ENCODE measurements around the gene SGCG. TPM values are rescaled to one million over a fixed set of nuclear protein-coding genes. Genes with fewer than 3 reads are reported as not detected.

The SGCG gene
- total RNA-seq, 1 experiment from 2014 or later: not detected

DNA sequence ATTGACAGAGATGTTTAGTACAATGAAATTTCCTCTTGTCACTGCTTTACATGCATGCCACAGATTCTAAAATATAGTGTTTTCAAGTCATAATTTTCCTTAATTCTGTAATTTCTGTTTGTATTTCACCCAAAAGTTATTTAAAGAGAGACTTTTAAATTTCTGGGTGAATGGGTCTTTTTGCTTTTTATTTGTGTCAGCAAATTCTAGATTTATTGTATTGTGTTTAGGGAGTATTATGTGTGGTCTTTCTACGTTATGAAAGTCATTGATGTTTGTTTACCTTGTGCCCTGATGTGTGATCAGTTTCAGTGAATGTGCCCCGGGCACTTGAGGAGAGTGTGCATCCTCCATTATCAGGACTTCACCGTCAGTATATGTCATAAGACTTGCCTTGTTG, 92.7 kb downstream of the SGCG start:
- no CpG with 5 or more reads among the region's 3 CpGs for WGBS (ENCODE audit: extremely low coverage, insufficient read length, low lambda C conversion rate)

More for the DNA sequence above, 92.7 kb downstream of the SGCG start:
- no peak for DNase-seq
- Histone ChIP-seq H3K23ac (ENCODE audit: insufficient read length, low read depth, low read length) (no peak overlapping the region), H3K4me1 (ENCODE audit: insufficient read depth, low read length) (no peaks in the 10 kb centered on the region), H4K91ac (ENCODE audit: insufficient read length, low read depth, low read length) (no peak overlapping the region), H2AK5ac (ENCODE audit: insufficient read length, low read length) (no peak overlapping the region), H3K27me3 (ENCODE audit: insufficient read depth, low read length) (no peaks in the 10 kb centered on the region), H3K14ac (ENCODE audit: insufficient read depth, low read length) (no peak overlapping the region), H3K79me1 (ENCODE audit: insufficient read depth, low read depth, low read length, poor library complexity, severe bottlenecking) (no peaks in the 10 kb centered on the region), H3K4me2 (ENCODE audit: insufficient read depth, insufficient read length, low read length) (no peak overlapping the region), H2BK5ac (ENCODE audit: insufficient read length, low read length) (no peak overlapping the region), H2BK12ac (ENCODE audit: insufficient read length, low read depth, low read length) (no peak overlapping the region), H2AFZ (ENCODE audit: low read length) (no peak overlapping the region), H3K56ac (ENCODE audit: insufficient read length, low read depth, low read length) (no peak overlapping the region), H3K18ac (ENCODE audit: insufficient read length, low read depth, low read length) (no peak overlapping the region), H4K20me1 (ENCODE audit: control insufficient read depth, insufficient read depth, insufficient read length) (no peaks in the 10 kb centered on the region), H3K27ac (ENCODE audit: insufficient read length, low read depth, low read length) (no peak overlapping the region), H3K23me2 (ENCODE audit: insufficient read length, low read depth, low read length, poor library complexity, severe bottlenecking) (no peaks in the 10 kb centered on the region), H3K9me3 (ENCODE audit: control insufficient read depth, low read depth, low read length) (no peaks in the 10 kb centered on the region), H3K4ac (ENCODE audit: low read depth, low read length) (no peak overlapping the region), H2BK15ac (ENCODE audit: low read depth, low read length) (no peak overlapping the region), H3K9ac (ENCODE audit: extremely low read depth, insufficient read length, low read length) (no peak overlapping the region), H4K8ac (replicated peaks; ENCODE audit: insufficient read length, low read depth, low read length) (no peak overlapping the region), H3T11ph (ENCODE audit: low read length) (no peak overlapping the region), H4K5ac (ENCODE audit: insufficient read length, low read depth, low read length) (no peak overlapping the region), H3K79me2 (ENCODE audit: insufficient read depth, low read length) (no peaks in the 10 kb centered on the region; the same call in 1 of the 2 replicates), H2BK120ac (ENCODE audit: low read depth, low read length, poor library complexity, severe bottlenecking) (no peak overlapping the region), H2BK20ac (ENCODE audit: low read depth, low read length, poor library complexity, severe bottlenecking) (no peak overlapping the region)
- Mint-ChIP-seq H3K36me3 (ENCODE audit: insufficient read depth in 1 of 3, low read depth in 3 of 3) (no peaks in the 10 kb centered on the region), H3K27ac (no peak overlapping the region), H3K9me3 (no peaks in the 10 kb centered on the region), H3K4me1 (no peaks in the 10 kb centered on the region), H3K4me3 (no peak overlapping the region), H3K27me3 (ENCODE audit: low read depth) (no peaks in the 10 kb centered on the region; the same call in 1 of the 2 replicates)
- TF ChIP-seq, protein P1, sequence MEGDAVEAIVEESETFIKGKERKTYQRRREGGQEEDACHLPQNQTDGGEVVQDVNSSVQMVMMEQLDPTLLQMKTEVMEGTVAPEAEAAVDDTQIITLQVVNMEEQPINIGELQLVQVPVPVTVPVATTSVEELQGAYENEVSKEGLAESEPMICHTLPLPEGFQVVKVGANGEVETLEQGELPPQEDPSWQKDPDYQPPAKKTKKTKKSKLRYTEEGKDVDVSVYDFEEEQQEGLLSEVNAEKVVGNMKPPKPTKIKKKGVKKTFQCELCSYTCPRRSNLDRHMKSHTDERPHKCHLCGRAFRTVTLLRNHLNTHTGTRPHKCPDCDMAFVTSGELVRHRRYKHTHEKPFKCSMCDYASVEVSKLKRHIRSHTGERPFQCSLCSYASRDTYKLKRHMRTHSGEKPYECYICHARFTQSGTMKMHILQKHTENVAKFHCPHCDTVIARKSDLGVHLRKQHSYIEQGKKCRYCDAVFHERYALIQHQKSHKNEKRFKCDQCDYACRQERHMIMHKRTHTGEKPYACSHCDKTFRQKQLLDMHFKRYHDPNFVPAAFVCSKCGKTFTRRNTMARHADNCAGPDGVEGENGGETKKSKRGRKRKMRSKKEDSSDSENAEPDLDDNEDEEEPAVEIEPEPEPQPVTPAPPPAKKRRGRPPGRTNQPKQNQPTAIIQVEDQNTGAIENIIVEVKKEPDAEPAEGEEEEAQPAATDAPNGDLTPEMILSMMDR (conservative IDR thresholded peaks at IDR 0.05): no peak

All from H9 (cell line).